Caco-2 (cell line): ENCODE measurements around the gene PDSS1. TPM values are rescaled to one million over a fixed set of nuclear protein-coding genes. Genes with fewer than 3 reads are reported as not detected.

Experiments
- BruUV-seq: library from RNA; stranded (reverse); fragments of 400-500 nt; replicated peaks from 2 replicates; lab custom pipeline; 2021; lab: Mats Ljungman, UMichigan
- CTCF ChIA-PET: fragments of 300-600 bp; sonication (Branson Sonifier 250); formaldehyde crosslinking; loops from one replicate; lab custom pipeline; 2022; ENCODE audit warnings: antibody characterized with exemption; lab: Charles Lee
- POLR2A ChIA-PET: fragments of 300-600 bp; sonication (Branson Sonifier 250); formaldehyde crosslinking; loops from one replicate; lab custom pipeline; 2022; ENCODE audit warnings: antibody characterized with exemption; lab: Charles Lee
- DNase-seq, 2 experiments: peaks; one replicate each; pipeline versions ENCODE4 v3.0.0 to v3.0.0-alpha.2; 2020 to 2022
- H3K27me3 ChIP-seq: replicated peaks from 2 replicates; pipeline ENCODE4 v1.6.0; 2011; ENCODE audit warnings: low read length; ENCODE audit not compliant: control insufficient read depth, insufficient read depth
- H3K36me3 ChIP-seq: 2 replicates; pipeline ENCODE4 v1.5.1; 2011; ENCODE audit warnings: low read length; ENCODE audit not compliant: control insufficient read depth, insufficient read depth
- H3K4me1 ChIP-seq: fragments of 250-450 bp; sonication (Bioruptor Pico); 2 replicates; pipeline ENCODE4 v1.5.1; 2020; ENCODE audit warnings: mild to moderate bottlenecking
- H3K4me3 ChIP-seq: 2 replicates; pipeline ENCODE4 v1.5.1; 2011; ENCODE audit warnings: low read depth, mild to moderate bottlenecking, control low read depth, low read length
- H3K9me3 ChIP-seq: fragments of 250-450 bp; sonication (Bioruptor Pico); 2 replicates; pipeline ENCODE4 v1.5.1; 2020; ENCODE audit warnings: mild to moderate bottlenecking, moderate library complexity
- H3K27ac Mint-ChIP-seq: one replicate; pipeline ENCODE4 v1.8.0; 2022; ENCODE audit warnings: mixed read lengths; ENCODE audit not compliant: unreplicated experiment
- H3K27me3 Mint-ChIP-seq: one replicate; pipeline ENCODE4 v1.8.0; 2022; ENCODE audit warnings: mixed read lengths; ENCODE audit not compliant: insufficient read depth, unreplicated experiment
- H3K36me3 Mint-ChIP-seq: one replicate; pipeline ENCODE4 v1.8.0; 2022; ENCODE audit warnings: mild to moderate bottlenecking, mixed read lengths; ENCODE audit not compliant: insufficient read depth, unreplicated experiment
- H3K4me1 Mint-ChIP-seq: one replicate; pipeline ENCODE4 v1.8.0; 2022; ENCODE audit warnings: low read depth, mixed read lengths; ENCODE audit not compliant: unreplicated experiment
- H3K4me3 Mint-ChIP-seq: one replicate; pipeline ENCODE4 v1.8.0; 2022; ENCODE audit warnings: mild to moderate bottlenecking, moderate library complexity, mixed read lengths; ENCODE audit not compliant: unreplicated experiment
- H3K9me3 Mint-ChIP-seq: one replicate; pipeline ENCODE4 v1.8.0; 2022; ENCODE audit warnings: mixed read lengths; ENCODE audit not compliant: unreplicated experiment
- CTCF ChIP-seq, 2 experiments: fragments of 200-600 bp in 1 of 2; IDR thresholded peaks; 1 replicate in 1 of 2; 2 replicates in 1 of 2; pipeline versions ENCODE4 v1.5.1 to v1.8.0; 2011 to 2022; ENCODE audit warnings: antibody characterized with exemption in 1 of 2, control low read depth in 1 of 2, inconsistent platforms in 1 of 2, low read depth in 1 of 2, low read length in 1 of 2, mild to moderate bottlenecking in 1 of 2, moderate library complexity in 1 of 2; ENCODE audit not compliant: insufficient read depth in 1 of 2, severe bottlenecking in 1 of 2, unreplicated experiment in 1 of 2
- intact Hi-C: fragments of 100-400 bp; cut with micrococcal nuclease; formaldehyde crosslinking; loops from one replicate; pipeline ENCODE4 v1.10.0; 2022; ENCODE audit not compliant: unreplicated experiment
- total RNA-seq: library from RNA; stranded (reverse); gene quantifications from 2 replicates; pipeline ENCODE4 v1.2.3, GENCODE V29; 2022

The PDSS1 gene
- total RNA-seq, 1 experiment from 2014 or later: 24.9 TPM

GRCh38 chr10:26730552-26730951 lies 33.1 kb downstream of the PDSS1 start:
- peaks cover 25% of the 10 kb centered on the region for H3K4me1 ChIP-seq
- TF ChIP-seq CTCF (IDR thresholded peaks at IDR 0.05; ENCODE audit: insufficient read depth in 1 of 2, low read depth in 1 of 2, low read length in 1 of 2, severe bottlenecking in 1 of 2, unreplicated experiment in 1 of 2): no peak
- no peak for DNase-seq
- Mint-ChIP-seq H3K4me3 (no peak overlapping the region), H3K27me3 (no peaks in the 10 kb centered on the region), H3K36me3 (peaks cover 79% of the 10 kb centered on the region), H3K27ac (no peak overlapping the region), H3K4me1 (peaks cover 25% of the 10 kb centered on the region), H3K9me3 (no peaks in the 10 kb centered on the region)
- no TSS peak for BruUV-seq
- no peaks in the 10 kb centered on the region for H3K27me3 ChIP-seq
- no peak overlapping the region for H3K4me3 ChIP-seq
- CTCF ChIA-PET: interaction anchor here (0.6 kb wide), 1 partner anchor 395 kb away, joined by 3 read pairs; no protein-coding TSS in a partner anchor
- intact Hi-C loops: no loop called here
- peaks cover 2% of the 10 kb centered on the region for H3K36me3 ChIP-seq
- H3K9me3 ChIP-seq: no peaks in the 10 kb centered on the region
- POLR2A ChIA-PET: no interaction called here

GRCh38 chr10:26733750-26734568 lies 36.5 kb downstream of the PDSS1 start:
- peaks cover 5% of the 10 kb centered on the region for H3K36me3 ChIP-seq
- H3K36me3 Mint-ChIP-seq: peaks cover 90% of the 10 kb centered on the region
- no peaks in the 10 kb centered on the region for H3K27me3 ChIP-seq
- peak; percentile 84 to 85 for DNase-seq
- no peaks in the 10 kb centered on the region for H3K27me3 Mint-ChIP-seq
- H3K4me1 ChIP-seq: peaks cover 56% of the 10 kb centered on the region
- peak overlapping the region; percentile 91 for H3K27ac Mint-ChIP-seq
- H3K9me3 ChIP-seq: no peaks in the 10 kb centered on the region
- intact Hi-C loops: loop anchor here (1.0 to 2.0 kb wide), 2 partner anchors 37 to 127 kb away; partner anchors contain the start of genes ABI1 and PDSS1
- POLR2A ChIA-PET: no interaction called here
- CTCF ChIA-PET: interaction anchor here (2.3 kb wide), 1 partner anchor 8 kb away, joined by 8 read pairs; no protein-coding TSS in a partner anchor
- peak overlapping the region; percentile 51 for H3K4me3 Mint-ChIP-seq
- no peak overlapping the region for H3K4me3 ChIP-seq
- no TSS peak for BruUV-seq
- H3K9me3 Mint-ChIP-seq: no peaks in the 10 kb centered on the region
- peaks cover 41% of the 10 kb centered on the region for H3K4me1 Mint-ChIP-seq
- no peak for TF ChIP-seq CTCF (IDR thresholded peaks at IDR 0.05; ENCODE audit: insufficient read depth in 1 of 2, low read depth in 1 of 2, low read length in 1 of 2, severe bottlenecking in 1 of 2, unreplicated experiment in 1 of 2)

GRCh38 chr10:26735435-26735834 lies 37.9 kb downstream of the PDSS1 start:
- no peaks in the 10 kb centered on the region for H3K9me3 Mint-ChIP-seq
- intact Hi-C loops: loop anchor here (2.0 kb wide), 1 partner anchor 125 kb away; the partner anchor contains the start of gene ABI1
- CTCF ChIA-PET: interaction anchor here (2.3 kb wide), 1 partner anchor 9 kb away, joined by 8 read pairs; no protein-coding TSS in a partner anchor

More at GRCh38 chr10:26735435-26735834, 37.9 kb downstream of the PDSS1 start:
- H3K4me1 Mint-ChIP-seq: peaks cover 46% of the 10 kb centered on the region
- H3K36me3 Mint-ChIP-seq: peaks cover 91% of the 10 kb centered on the region
- peaks cover 5% of the 10 kb centered on the region for H3K36me3 ChIP-seq
- POLR2A ChIA-PET: no interaction called here
- no peaks in the 10 kb centered on the region for H3K27me3 Mint-ChIP-seq
- H3K27me3 ChIP-seq: no peaks in the 10 kb centered on the region
- no peak for DNase-seq
- H3K4me3 Mint-ChIP-seq: no peak overlapping the region
- H3K9me3 ChIP-seq: no peaks in the 10 kb centered on the region
- no peak for TF ChIP-seq CTCF (IDR thresholded peaks at IDR 0.05; ENCODE audit: insufficient read depth in 1 of 2, low read depth in 1 of 2, low read length in 1 of 2, severe bottlenecking in 1 of 2, unreplicated experiment in 1 of 2)
- no peak overlapping the region for H3K4me3 ChIP-seq
- H3K27ac Mint-ChIP-seq: peak overlapping the region; percentile 91
- H3K4me1 ChIP-seq: peaks cover 62% of the 10 kb centered on the region
- BruUV-seq: no TSS peak
